Amniotic stem cell (primary cell): ENCODE measurements around the gene NPBWR2.

Experiments
- DNase-seq: peaks from one replicate; lab custom pipeline; 2025; lab: John Stamatoyannopoulos, UW

The NPBWR2 gene

GRCh38 chr20:64083804-64084684 lies 23.3 kb downstream of the NPBWR2 start, which contains the start of gene LKAAEAR1:
LKAAEAR1 (minus strand) TSS chr20:64084398; CDS start chr20:64084219, 179 bp downstream.
- DNase-seq, result no peak

- DNase-seq, result peak; percentile 38
Measured at GRCh38 chr20:64083378-64083803, 24.0 kb downstream of the NPBWR2 start.

GRCh38 chr20:64082820-64083377 lies 24.5 kb downstream of the NPBWR2 start:
- DNase-seq, result no peak

- no peak for DNase-seq
Measured at GRCh38 chr20:64082126-64082731, 25.1 kb downstream of the NPBWR2 start.

GRCh38 chr20:64081624-64081964 lies 25.8 kb downstream of the NPBWR2 start:
- DNase-seq, result no peak

- DNase-seq, result no peak
Measured at GRCh38 chr20:64080813-64081623, 26.3 kb downstream of the NPBWR2 start.

- DNase-seq, result no peak
Measured at GRCh38 chr20:64080013-64080812, 27.2 kb downstream of the NPBWR2 start, which contains the start of gene OPRL1. OPRL1 (plus strand) TSS chr20:64080082; CDS start chr20:64092721, 12,639 bp downstream.

GRCh38 chr20:64079273-64080012 lies 27.9 kb downstream of the NPBWR2 start, which contains the start of gene RGS19:
RGS19 (minus strand) TSS chr20:64079518; CDS start chr20:64076886, 2,632 bp downstream.
- no peak for DNase-seq

GRCh38 chr20:64078934-64079272 lies 28.5 kb downstream of the NPBWR2 start:
- DNase-seq, result no peak

GRCh38 chr20:64077876-64078551 lies 29.4 kb downstream of the NPBWR2 start:
- DNase-seq, result no peak

- DNase-seq, result no peak
Measured at GRCh38 chr20:64077541-64077875, 29.9 kb downstream of the NPBWR2 start.

- no peak for DNase-seq
Measured at GRCh38 chr20:64077094-64077493, 30.3 kb downstream of the NPBWR2 start.

GRCh38 chr20:64076061-64076997 lies 31.0 kb downstream of the NPBWR2 start:
- no peak for DNase-seq

GRCh38 chr20:64075556-64075955 lies 31.8 kb downstream of the NPBWR2 start:
- DNase-seq, result no peak

GRCh38 chr20:64074963-64075362 lies 32.4 kb downstream of the NPBWR2 start:
- no peak for DNase-seq

- no peak for DNase-seq
Measured at GRCh38 chr20:64074184-64074789, 33.1 kb downstream of the NPBWR2 start.

GRCh38 chr20:64073476-64074183 lies 33.7 kb downstream of the NPBWR2 start:
- DNase-seq, result no peak
